Liver (tissue), 9 donors: ENCODE results near the gene LOXL3. TPM values are rescaled to one million over a fixed set of nuclear protein-coding genes. Genes with fewer than 3 reads are reported as not detected.

Source experiments
- DNase-seq: peaks from one replicate; pipeline ENCODE4 v3.0.0-alpha.2; 2017; ENCODE audit warnings: low spot score
- H3K27ac ChIP-seq, 2 donors: one replicate each; pipeline ENCODE4 v1.7.0; 2013; ENCODE audit warnings: inconsistent platforms in 2 of 2, low read length in 2 of 2, control low read depth in 1 of 2, low read depth in 1 of 2, mild to moderate bottlenecking in 1 of 2
- H3K27me3 ChIP-seq, 4 donors: one replicate each; pipeline versions ENCODE4 v1.6.1 to v1.7.0; 2013; ENCODE audit warnings: low read length in 3 of 4, inconsistent platforms in 1 of 4, mild to moderate bottlenecking in 1 of 4, moderate library complexity in 1 of 4; ENCODE audit not compliant: control insufficient read depth in 4 of 4, insufficient read depth in 4 of 4
- H3K36me3 ChIP-seq, 4 donors: one replicate each; pipeline versions ENCODE4 v1.6.1 to v1.7.0; 2013; ENCODE audit warnings: low read length in 3 of 4, mild to moderate bottlenecking in 3 of 4, low read depth in 1 of 4, moderate library complexity in 1 of 4; ENCODE audit not compliant: control insufficient read depth in 4 of 4, insufficient read depth in 3 of 4
- H3K4me1 ChIP-seq, 4 donors: one replicate each; pipeline versions ENCODE4 v1.6.1 to v1.7.0; 2013; ENCODE audit warnings: low read length in 3 of 4, mild to moderate bottlenecking in 3 of 4, moderate library complexity in 1 of 4; ENCODE audit not compliant: control insufficient read depth in 4 of 4, insufficient read depth in 4 of 4
- H3K4me3 ChIP-seq, 3 donors: one replicate each; pipeline versions ENCODE4 v1.6.1 to v1.7.0; 2013; ENCODE audit warnings: low read length in 3 of 3, control low read depth in 1 of 3, low read depth in 1 of 3, mild to moderate bottlenecking in 1 of 3
- H3K9ac ChIP-seq, 2 donors: one replicate each; pipeline ENCODE4 v1.7.0; 2013; ENCODE audit warnings: low read length in 2 of 2, mild to moderate bottlenecking in 2 of 2, moderate library complexity in 2 of 2, control low read depth in 1 of 2, low read depth in 1 of 2
- H3K9me3 ChIP-seq, 4 donors: one replicate each; pipeline versions ENCODE4 v1.6.1 to v1.7.0; 2013; ENCODE audit warnings: low read length in 3 of 4; ENCODE audit not compliant: control insufficient read depth in 4 of 4
- ATF3 ChIP-seq: IDR thresholded peaks from 2 replicates; pipeline ENCODE4 v1.6.1; 2016; ENCODE audit warnings: antibody characterized with exemption
- CTCF ChIP-seq: fragments of 150-350 bp; IDR thresholded peaks from 2 replicates; pipeline ENCODE4 v1.5.1; 2017; ENCODE audit warnings: improper control_type of control experiment, low read depth, low read length; ENCODE audit not compliant: missing input control
- FOXA1 ChIP-seq: IDR thresholded peaks from 2 replicates; pipeline ENCODE4 v1.6.1; 2016; ENCODE audit warnings: antibody characterized with exemption
- FOXA2 ChIP-seq: IDR thresholded peaks from 2 replicates; pipeline ENCODE4 v1.6.1; 2016; ENCODE audit warnings: antibody characterized with exemption
- GABPA ChIP-seq, 2 donors: IDR thresholded peaks in 1 of 2; conservative IDR thresholded peaks in 1 of 2; 2 replicates each; pipeline ENCODE4 v1.6.1; 2016; ENCODE audit warnings: antibody characterized with exemption in 2 of 2, mild to moderate bottlenecking in 1 of 2, moderate library complexity in 1 of 2
- MAX ChIP-seq: IDR thresholded peaks from 2 replicates; pipeline ENCODE4 v1.6.1; 2016; ENCODE audit warnings: antibody characterized with exemption
- NR2F2 ChIP-seq: IDR thresholded peaks from 2 replicates; pipeline ENCODE4 v1.6.1; 2016; ENCODE audit warnings: antibody characterized with exemption
- RAD21 ChIP-seq, 2 donors: IDR thresholded peaks; 2 replicates each; pipeline ENCODE4 v1.6.1; 2016; ENCODE audit warnings: antibody characterized with exemption in 2 of 2, mild to moderate bottlenecking in 2 of 2
- RXRA ChIP-seq, 2 donors: IDR thresholded peaks; 2 replicates each; pipeline ENCODE4 v1.6.1; 2017 to 2018; ENCODE audit warnings: antibody characterized with exemption in 2 of 2, mild to moderate bottlenecking in 1 of 2
- SP1 ChIP-seq: IDR thresholded peaks from 2 replicates; pipeline ENCODE4 v1.6.1; 2018; ENCODE audit warnings: antibody characterized with exemption, mild to moderate bottlenecking
- TAF1 ChIP-seq: conservative IDR thresholded peaks from 2 replicates; pipeline ENCODE4 v1.6.1; 2016; ENCODE audit warnings: antibody characterized with exemption, mild to moderate bottlenecking
- ZBTB33 ChIP-seq: IDR thresholded peaks from 2 replicates; pipeline ENCODE4 v1.6.1; 2016; ENCODE audit warnings: antibody characterized with exemption
- WGBS: extraction: QIAGEN DNeasy Blood & Tissue Kit; methylation state at CpG from one replicate; pipeline ENCODE4 v1.1.7; 2013; 5-methylcytosine and 5-hydroxymethylcytosine counted together
- polyA plus RNA-seq, 2 donors: library from polyadenylated mRNA; stranded (reverse) in 1 of 2; unstranded in 1 of 2; fragments of 200-250 nt in 1 of 2; fragments of >200 nt in 1 of 2; fragmentation: Nextera tagmentation in 1 of 2; extraction: Ambion mirVana in 1 of 2; gene quantifications; one replicate each; pipeline versions ENCODE4 v1.2.1 to v1.2.3, GENCODE V29; 2013 to 2015
- total RNA-seq, 2 donors: library from RNA; depleted of rRNA; stranded (reverse); fragments of >200 nt; gene quantifications; one replicate each; pipeline ENCODE4 v1.2.3, GENCODE V29; 2014
- donor health status: healthy.
- donor health status: healthy.
- donor health status: healthy.
- donor health status: healthy.
- donor health status: healthy.

The LOXL3 gene
- total and polyA plus RNA-seq, 4 donors = 0.31 to 2.8 (median 1.3) TPM

GRCh38 chr2:74532222-74532621 lies 21.5 kb downstream of the LOXL3 start:
- H3K4me1 ChIP-seq = peaks cover 8 to 26% (median 19%) of the 10 kb centered on the region in 4 donors

GRCh38 chr2:74531666-74532065 lies 22.1 kb downstream of the LOXL3 start:
- TF ChIP-seq FOXA1 (no peak), SP1 (no peak), ATF3 (no peak), FOXA2 (no peak), ZBTB33 (no peak), TAF1 (no peak), MAX (no peak), CTCF (no peak)
- H3K27ac ChIP-seq = no peak overlapping the region
- H3K4me3 ChIP-seq = no peak overlapping the region
- no peak overlapping the region for H3K9ac ChIP-seq
- H3K27me3 ChIP-seq = no peaks in the 10 kb centered on the region
- H3K9me3 ChIP-seq = no peaks in the 10 kb centered on the region
- H3K36me3 ChIP-seq = peaks cover 5 to 15% (median 7%) of the 10 kb centered on the region in 4 donors
- no peak for DNase-seq
- 89% methylated on average over 7 of the region's 7 CpGs for WGBS
- H3K4me1 ChIP-seq = peaks cover 8 to 26% (median 19%) of the 10 kb centered on the region in 4 donors

More at GRCh38 chr2:74532222-74532621, 21.5 kb downstream of the LOXL3 start:
- Histone ChIP-seq H3K9ac (no peak overlapping the region), H3K9me3 (no peaks in the 10 kb centered on the region), H3K4me3 (no peak overlapping the region), H3K36me3 (peaks cover under 1 to 10% (median 3%) of the 10 kb centered on the region in 4 donors), H3K27ac (no peak overlapping the region), H3K27me3 (no peaks in the 10 kb centered on the region)
- no peak for TF ChIP-seq RXRA (IDR thresholded peaks at IDR 0.05)
- peak; percentile 87 to 89 for TF ChIP-seq RAD21 (IDR thresholded peaks at IDR 0.05)
- peak; percentile 50 for TF ChIP-seq CTCF
- peak in 1 of 2 donors; percentile 16 for TF ChIP-seq GABPA (IDR thresholded peaks at IDR 0.05 in 1 of 2, conservative IDR thresholded peaks at IDR 0.05 in 1 of 2)
- TF ChIP-seq NR2F2 = no peak
- no peak for TF ChIP-seq ATF3
- peak; percentile 37 for TF ChIP-seq FOXA2
- no peak for DNase-seq
